ENCODE data around the gene MAP3K7CL.

Gene MAP3K7CL

GRCh38 chr21:29130270-29130969 lies at the start of gene MAP3K7CL:
MAP3K7CL (plus strand) TSS chr21:29130644; CDS start chr21:29133345, 2,701 bp downstream.
- peak; percentile 69 for DNase-seq

GRCh38 chr21:29082046-29082815 lies 48.2 kb upstream of the MAP3K7CL start:
- DNase-seq: no peak

GRCh38 chr21:29083306-29083705 lies 47.1 kb upstream of the MAP3K7CL start:
- no peak for DNase-seq

- no peak for DNase-seq
Observed at GRCh38 chr21:29084372-29084771, 46.1 kb upstream of the MAP3K7CL start.

- DNase-seq: no peak
Observed at GRCh38 chr21:29085106-29085752, 45.2 kb upstream of the MAP3K7CL start.

GRCh38 chr21:29091033-29091432 lies 39.4 kb upstream of the MAP3K7CL start:
- DNase-seq: no peak

- no peak for DNase-seq
Observed at GRCh38 chr21:29092102-29092959, 38.1 kb upstream of the MAP3K7CL start.

- no peak for DNase-seq
Observed at GRCh38 chr21:29096218-29097015, 34.0 kb upstream of the MAP3K7CL start.

GRCh38 chr21:29098156-29098555 lies 32.3 kb upstream of the MAP3K7CL start:
- no peak for DNase-seq

GRCh38 chr21:29102791-29103257 lies 27.6 kb upstream of the MAP3K7CL start:
- no peak for DNase-seq

GRCh38 chr21:29104239-29104708 lies 26.2 kb upstream of the MAP3K7CL start:
- DNase-seq: no peak

- DNase-seq: no peak
Observed at GRCh38 chr21:29105218-29105617, 25.2 kb upstream of the MAP3K7CL start.

GRCh38 chr21:29114765-29115500 lies 15.5 kb upstream of the MAP3K7CL start:
- no peak for DNase-seq

- DNase-seq: no peak
Observed at GRCh38 chr21:29115899-29116298, 14.5 kb upstream of the MAP3K7CL start.

- no peak for DNase-seq
Observed at GRCh38 chr21:29117372-29117955, 13.0 kb upstream of the MAP3K7CL start.

GRCh38 chr21:29121759-29122158 lies 8.7 kb upstream of the MAP3K7CL start:
- DNase-seq: no peak

- DNase-seq: no peak
Observed at GRCh38 chr21:29124645-29125044, 5.8 kb upstream of the MAP3K7CL start.

- DNase-seq: no peak
Observed at GRCh38 chr21:29125191-29125590, 5.3 kb upstream of the MAP3K7CL start.

GRCh38 chr21:29125979-29126378 lies 4.5 kb upstream of the MAP3K7CL start:
- DNase-seq: no peak

- DNase-seq: no peak
Observed at GRCh38 chr21:29133241-29133640, 2.8 kb downstream of the MAP3K7CL start.

- no peak for DNase-seq
Observed at GRCh38 chr21:29133796-29134195, 3.4 kb downstream of the MAP3K7CL start.

All from GOT3 (cell line).